ENCODE data around the gene SPDL1. TPM values are rescaled to one million over a fixed set of nuclear protein-coding genes. Genes with fewer than 3 reads are reported as not detected.

The SPDL1 gene
- total and polyA plus RNA-seq, 2 of the 8 experiments (the other 6 are each of a cell fraction or from before 2014, with no cell fraction given) = 16.9 to 44.5 TPM

DNA sequence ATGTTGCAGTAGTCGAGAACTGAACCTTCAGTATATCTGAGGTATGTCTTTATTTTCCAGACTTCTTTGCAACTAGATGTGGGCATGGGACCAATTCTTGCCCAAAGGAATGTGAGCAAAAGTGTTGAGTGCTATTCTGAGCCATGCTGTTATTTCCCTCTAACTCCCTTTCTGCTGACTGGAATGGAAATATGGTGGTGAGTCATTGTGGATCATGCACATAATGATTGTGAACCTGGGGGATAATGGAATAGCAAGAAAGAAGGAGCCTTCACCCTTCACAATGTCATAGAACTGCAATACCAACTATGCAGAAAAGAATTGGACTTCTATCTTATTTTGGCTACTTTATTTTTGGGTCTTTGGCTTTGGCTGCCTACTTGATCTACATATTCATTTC, 43.2 kb downstream of the SPDL1 start (continued):
- TF ChIP-seq CBX5 (IDR thresholded peaks at IDR 0.05; ENCODE audit: low read depth, low read length) (no peak), EZH2 (IDR thresholded peaks at IDR 0.05; ENCODE audit: low read depth, low read length, severe bottlenecking) (no peak), EGR1 (IDR thresholded peaks at IDR 0.05; ENCODE audit: borderline replicate concordance, low read depth, low read length) (no peak), SUZ12 (IDR thresholded peaks at IDR 0.05; ENCODE audit: low read length) (no peak)
